ENCODE data around the gene FTL. TPM values are rescaled to one million over a fixed set of nuclear protein-coding genes. Genes with fewer than 3 reads are reported as not detected.

The FTL gene
- total and polyA plus RNA-seq, 4 donors = 830 to 1,568 (median 1,226) TPM

GRCh38 chr19:49016067-49016839 lies 51.1 kb downstream of the FTL start:
- Histone ChIP-seq H3K4me1 (ENCODE audit: control insufficient read depth, insufficient read depth, low read length) (peaks cover 31% of the 10 kb centered on the region), H3K27me3 (ENCODE audit: control insufficient read depth, insufficient read depth, low read length) (peaks cover 40% of the 10 kb centered on the region), H3K27ac (ENCODE audit: low read depth, low read length) (no peak overlapping the region), H3K36me3 (ENCODE audit: control insufficient read depth, insufficient read depth, low read length) (peaks cover 53% of the 10 kb centered on the region), H3K4me3 (ENCODE audit: low read depth, low read length) (no peak overlapping the region), H3K9me3 (ENCODE audit: control insufficient read depth, insufficient read depth, low read length) (no peaks in the 10 kb centered on the region)
- 95% methylated on average over 22 of the region's 29 CpGs for WGBS (ENCODE audit: insufficient coverage)
- DNase-seq (ENCODE audit: low read depth in 4 of 6, low spot score in 6 of 6) = no peak

Small RNA genes within 50 kb of the gene (small RNA-seq; reads per million reads assigned to genes)
- gene AC026803.1 (ENCODE audit: low replicate concordance) (not detected), gene MIR6798 (ENCODE audit: low replicate concordance) (0.06 reads per million)

Other genes starting within 250 kb of the FTL start
- 1 to 10 TPM in 1 of 2 donors, under 1 TPM in 1; 0.89 to 2.4 TPM for gene MAMSTR, start 245.6 kb upstream of the FTL start, total RNA-seq
- gene MAMSTR, start 245.6 kb upstream of the FTL start, polyA plus RNA-seq (ENCODE audit: insufficient read length in 2 of 2) = 1 to 10 TPM; 4.1 to 6.6 TPM
- 10 to 100 TPM in 1 of 2 donors, 1 to 10 TPM in 1; 2.9 to 11.9 TPM for gene RASIP1, start 224.7 kb upstream of the FTL start, total RNA-seq
- 10 to 100 TPM in 1 of 2 donors, 1 to 10 TPM in 1; 8.1 to 11.9 TPM for gene RASIP1, start 224.7 kb upstream of the FTL start, polyA plus RNA-seq (ENCODE audit: insufficient read length in 2 of 2)
- gene IZUMO1, start 218.4 kb upstream of the FTL start, total RNA-seq = under 1 TPM in 1 of 2 donors, not detected in 1; 0.10 TPM
- gene IZUMO1, start 218.4 kb upstream of the FTL start, polyA plus RNA-seq (ENCODE audit: insufficient read length in 2 of 2) = 1 to 10 TPM in 1 of 2 donors, under 1 TPM in 1; 0.41 to 1.2 TPM
- gene FUT1, start 212.7 kb upstream of the FTL start, total RNA-seq = 1 to 10 TPM; 1.9 to 4.4 TPM
- gene FUT1, start 212.7 kb upstream of the FTL start, polyA plus RNA-seq (ENCODE audit: insufficient read length in 2 of 2) = 1 to 10 TPM; 2.9 to 3.5 TPM
- not detected for gene FGF21, start 209.8 kb upstream of the FTL start, total RNA-seq
- not detected for gene FGF21, start 209.8 kb upstream of the FTL start, polyA plus RNA-seq (ENCODE audit: insufficient read length in 2 of 2)
- gene BCAT2, start 154.3 kb upstream of the FTL start, total RNA-seq = 10 to 100 TPM; 14.6 to 39.5 TPM
- 10 to 100 TPM; 26.5 to 36.6 TPM for gene BCAT2, start 154.3 kb upstream of the FTL start, polyA plus RNA-seq (ENCODE audit: insufficient read length in 2 of 2)
- 10 to 100 TPM in 1 of 2 donors, 1 to 10 TPM in 1; 6.9 to 25.5 TPM for gene HSD17B14, start 128.8 kb upstream of the FTL start, total RNA-seq
- 10 to 100 TPM; 15.7 to 19.4 TPM for gene HSD17B14, start 128.8 kb upstream of the FTL start, polyA plus RNA-seq (ENCODE audit: insufficient read length in 2 of 2)
- gene PLEKHA4, start 96.7 kb upstream of the FTL start, total RNA-seq = 10 to 100 TPM; 11.6 to 32.3 TPM
- 10 to 100 TPM; 17.3 to 43.0 TPM for gene PLEKHA4, start 96.7 kb upstream of the FTL start, polyA plus RNA-seq (ENCODE audit: insufficient read length in 2 of 2)
- gene PPP1R15A, start 92.9 kb upstream of the FTL start, total RNA-seq = 10 to 100 TPM; 30.6 to 42.5 TPM
- 10 to 100 TPM; 26.6 to 33.4 TPM for gene PPP1R15A, start 92.9 kb upstream of the FTL start, polyA plus RNA-seq (ENCODE audit: insufficient read length in 2 of 2)
- under 1 TPM; 0.20 to 0.50 TPM for gene TULP2, start 66.6 kb upstream of the FTL start, total RNA-seq
- gene TULP2, start 66.6 kb upstream of the FTL start, polyA plus RNA-seq (ENCODE audit: insufficient read length in 2 of 2) = 1 to 10 TPM in 1 of 2 donors, under 1 TPM in 1; 0.84 to 1.4 TPM
- gene NUCB1, start 65.0 kb upstream of the FTL start, total RNA-seq = 100 to 1,000 TPM in 1 of 2 donors, 10 to 100 TPM in 1; 94.4 to 149 TPM
- gene NUCB1, start 65.0 kb upstream of the FTL start, polyA plus RNA-seq (ENCODE audit: insufficient read length in 2 of 2) = 100 to 1,000 TPM; 166 to 213 TPM
- gene DHDH, start 31.6 kb upstream of the FTL start, total RNA-seq = 1 to 10 TPM in 1 of 2 donors, under 1 TPM in 1; 0.59 to 1.4 TPM
- 1 to 10 TPM; 2.7 to 4.6 TPM for gene DHDH, start 31.6 kb upstream of the FTL start, polyA plus RNA-seq (ENCODE audit: insufficient read length in 2 of 2)
- 10 to 100 TPM; 23.5 to 40.4 TPM for gene BAX, start 10.4 kb upstream of the FTL start, total RNA-seq
- 10 to 100 TPM; 86.0 to 91.3 TPM for gene BAX, start 10.4 kb upstream of the FTL start, polyA plus RNA-seq (ENCODE audit: insufficient read length in 2 of 2)
- gene GYS1, start 28.0 kb downstream of the FTL start, total RNA-seq = 10 to 100 TPM; 22.0 to 30.9 TPM
- 10 to 100 TPM; 35.4 to 47.5 TPM for gene GYS1, start 28.0 kb downstream of the FTL start, polyA plus RNA-seq (ENCODE audit: insufficient read length in 2 of 2)
- 100 to 1,000 TPM in 1 of 2 donors, 10 to 100 TPM in 1; 80.4 to 101 TPM for gene RUVBL2, start 28.6 kb downstream of the FTL start, total RNA-seq
- 100 to 1,000 TPM; 106 to 109 TPM for gene RUVBL2, start 28.6 kb downstream of the FTL start, polyA plus RNA-seq (ENCODE audit: insufficient read length in 2 of 2)
- gene LHB, start 51.8 kb downstream of the FTL start, total RNA-seq = not detected
- gene LHB, start 51.8 kb downstream of the FTL start, polyA plus RNA-seq (ENCODE audit: insufficient read length in 2 of 2) = under 1 TPM in 1 of 2 donors, not detected in 1; 0.32 TPM
- gene CGB3, start 59.0 kb downstream of the FTL start, total RNA-seq = under 1 TPM in 1 of 2 donors, not detected in 1; 0.72 TPM
- under 1 TPM in 1 of 2 donors, not detected in 1; 0.73 TPM for gene CGB3, start 59.0 kb downstream of the FTL start, polyA plus RNA-seq (ENCODE audit: insufficient read length in 2 of 2)
- gene CGB2, start 66.6 kb downstream of the FTL start, total RNA-seq = not detected
- not detected for gene CGB2, start 66.6 kb downstream of the FTL start, polyA plus RNA-seq (ENCODE audit: insufficient read length in 2 of 2)
- gene CGB1, start 71.6 kb downstream of the FTL start, total RNA-seq = not detected
- gene CGB1, start 71.6 kb downstream of the FTL start, polyA plus RNA-seq (ENCODE audit: insufficient read length in 2 of 2) = not detected
- gene CGB5, start 78.5 kb downstream of the FTL start, total RNA-seq = 1 to 10 TPM in 1 of 2 donors, not detected in 1; 1.4 TPM
- gene CGB5, start 78.5 kb downstream of the FTL start, polyA plus RNA-seq (ENCODE audit: insufficient read length in 2 of 2) = not detected
- gene CGB8, start 83.8 kb downstream of the FTL start, total RNA-seq = under 1 TPM in 1 of 2 donors, not detected in 1; 0.72 TPM
- not detected for gene CGB8, start 83.8 kb downstream of the FTL start, polyA plus RNA-seq (ENCODE audit: insufficient read length in 2 of 2)
- under 1 TPM in 1 of 2 donors, not detected in 1; 0.17 TPM for gene CGB7, start 92.4 kb downstream of the FTL start, total RNA-seq
- gene CGB7, start 92.4 kb downstream of the FTL start, polyA plus RNA-seq (ENCODE audit: insufficient read length in 2 of 2) = under 1 TPM; 0.16 to 0.29 TPM
- under 1 TPM in 1 of 2 donors, not detected in 1; 0.83 TPM for gene NTF4, start 99.5 kb downstream of the FTL start, total RNA-seq
- not detected for gene NTF4, start 99.5 kb downstream of the FTL start, polyA plus RNA-seq (ENCODE audit: insufficient read length in 2 of 2)
- not detected for gene KCNA7, start 107.4 kb downstream of the FTL start, total RNA-seq
- gene KCNA7, start 107.4 kb downstream of the FTL start, polyA plus RNA-seq (ENCODE audit: insufficient read length in 2 of 2) = under 1 TPM in 1 of 2 donors, not detected in 1; 0.08 TPM
- gene SNRNP70, start 120.1 kb downstream of the FTL start, total RNA-seq = 100 to 1,000 TPM; 125 to 241 TPM
- gene SNRNP70, start 120.1 kb downstream of the FTL start, polyA plus RNA-seq (ENCODE audit: insufficient read length in 2 of 2) = 100 to 1,000 TPM; 345 to 463 TPM
- gene LIN7B, start 149.1 kb downstream of the FTL start, total RNA-seq = 10 to 100 TPM; 20.7 to 23.5 TPM
- 10 to 100 TPM; 56.8 to 62.7 TPM for gene LIN7B, start 149.1 kb downstream of the FTL start, polyA plus RNA-seq (ENCODE audit: insufficient read length in 2 of 2)
- gene C19orf73, start 153.8 kb downstream of the FTL start, total RNA-seq = 1 to 10 TPM in 1 of 2 donors, under 1 TPM in 1; 0.40 to 3.1 TPM
- gene C19orf73, start 153.8 kb downstream of the FTL start, polyA plus RNA-seq (ENCODE audit: insufficient read length in 2 of 2) = 1 to 10 TPM; 2.3 to 3.1 TPM
- gene PPFIA3, start 154.2 kb downstream of the FTL start, total RNA-seq = 10 to 100 TPM; 21.1 to 29.0 TPM
- 10 to 100 TPM; 83.1 to 92.2 TPM for gene PPFIA3, start 154.2 kb downstream of the FTL start, polyA plus RNA-seq (ENCODE audit: insufficient read length in 2 of 2)
- gene HRC, start 190.1 kb downstream of the FTL start, total RNA-seq = 10 to 100 TPM in 1 of 2 donors, 1 to 10 TPM in 1; 1.5 to 10.5 TPM
- 1 to 10 TPM; 2.7 to 2.8 TPM for gene HRC, start 190.1 kb downstream of the FTL start, polyA plus RNA-seq (ENCODE audit: insufficient read length in 2 of 2)
- 10 to 100 TPM in 1 of 2 donors, 1 to 10 TPM in 1; 9.2 to 11.7 TPM for gene TRPM4, start 192.5 kb downstream of the FTL start, total RNA-seq
- gene TRPM4, start 192.5 kb downstream of the FTL start, polyA plus RNA-seq (ENCODE audit: insufficient read length in 2 of 2) = 10 to 100 TPM; 18.5 to 30.7 TPM